Peyer's patch (tissue), 4 donors: ENCODE measurements around the gene CCDC14. TPM values are rescaled to one million over a fixed set of nuclear protein-coding genes. Genes with fewer than 3 reads are reported as not detected.
A peak's percentile ranks its signal among the peaks of the same experiment; 100 is the strongest.

Experiments used
- DNase-seq, 3 donors: peaks; one replicate each; pipeline ENCODE4 v3.0.0-alpha.2; 2017 to 2019
- H3K27ac ChIP-seq, 4 donors: fragments of 200-600 bp; sonication (generic); one replicate each; pipeline ENCODE4 v1.5.1; 2016 to 2019
- H3K27me3 ChIP-seq, 2 donors: fragments of 200-600 bp; sonication (generic); one replicate each; pipeline ENCODE4 v1.5.1; 2019
- H3K36me3 ChIP-seq, 3 donors: fragments of 200-600 bp; sonication (generic); one replicate each; pipeline ENCODE4 v1.5.1; 2016 to 2019
- H3K4me1 ChIP-seq, 4 donors: fragments of 200-600 bp; sonication (generic); one replicate each; pipeline ENCODE4 v1.5.1; 2016 to 2019
- H3K4me3 ChIP-seq, 4 donors: fragments of 200-600 bp; sonication (generic); 1 replicate in 3 of 4; 2 replicates in 1 of 4; pipeline ENCODE4 v1.5.1; 2016 to 2019; ENCODE audit warnings: mild to moderate bottlenecking in 1 of 4
- H3K9me3 ChIP-seq, 4 donors: fragments of 200-600 bp; sonication (generic); one replicate each; pipeline ENCODE4 v1.5.1; 2016 to 2019; ENCODE audit warnings: mild to moderate bottlenecking in 1 of 4
- POLR2A ChIP-seq, 2 donors: fragments of 450-650 bp; IDR thresholded peaks; one replicate each; pipeline ENCODE4 v1.5.1; 2017; ENCODE audit warnings: antibody characterized with exemption in 2 of 2, mild to moderate bottlenecking in 2 of 2, moderate library complexity in 2 of 2
- total RNA-seq, 4 donors: library from RNA; depleted of rRNA; stranded (reverse); fragments of >200 nt; gene quantifications; one replicate each; pipeline ENCODE4 v1.1.0, GENCODE V29; 2016
- TF ChIP-seq, protein P1 (sequence below), 6 experiments: fragments of 450-650 bp in 4 of 6; fragments of 200-600 bp in 2 of 6; sonication (generic) in 1 of 6; IDR thresholded peaks; one replicate each; pipeline ENCODE4 v1.5.1; 2017 to 2019; ENCODE audit warnings: antibody characterized with exemption in 6 of 6, mild to moderate bottlenecking in 3 of 6, moderate library complexity in 1 of 6

CCDC14 gene
- total RNA-seq, 4 donors from 2014 or later: 59.5 to 139 (median 80.6) TPM

- Histone ChIP-seq H3K27ac (no peak overlapping the region), H3K27me3 (no peaks in the 10 kb centered on the region), H3K36me3 (no peaks in the 10 kb centered on the region), H3K4me1 (peaks cover 0 to 7% (median 0%) of the 10 kb centered on the region in 4 donors), H3K4me3 (no peak overlapping the region), H3K9me3 (no peaks in the 10 kb centered on the region)
- TF ChIP-seq POLR2A (IDR thresholded peaks at IDR 0.05): no peak
- TF ChIP-seq, protein P1, sequence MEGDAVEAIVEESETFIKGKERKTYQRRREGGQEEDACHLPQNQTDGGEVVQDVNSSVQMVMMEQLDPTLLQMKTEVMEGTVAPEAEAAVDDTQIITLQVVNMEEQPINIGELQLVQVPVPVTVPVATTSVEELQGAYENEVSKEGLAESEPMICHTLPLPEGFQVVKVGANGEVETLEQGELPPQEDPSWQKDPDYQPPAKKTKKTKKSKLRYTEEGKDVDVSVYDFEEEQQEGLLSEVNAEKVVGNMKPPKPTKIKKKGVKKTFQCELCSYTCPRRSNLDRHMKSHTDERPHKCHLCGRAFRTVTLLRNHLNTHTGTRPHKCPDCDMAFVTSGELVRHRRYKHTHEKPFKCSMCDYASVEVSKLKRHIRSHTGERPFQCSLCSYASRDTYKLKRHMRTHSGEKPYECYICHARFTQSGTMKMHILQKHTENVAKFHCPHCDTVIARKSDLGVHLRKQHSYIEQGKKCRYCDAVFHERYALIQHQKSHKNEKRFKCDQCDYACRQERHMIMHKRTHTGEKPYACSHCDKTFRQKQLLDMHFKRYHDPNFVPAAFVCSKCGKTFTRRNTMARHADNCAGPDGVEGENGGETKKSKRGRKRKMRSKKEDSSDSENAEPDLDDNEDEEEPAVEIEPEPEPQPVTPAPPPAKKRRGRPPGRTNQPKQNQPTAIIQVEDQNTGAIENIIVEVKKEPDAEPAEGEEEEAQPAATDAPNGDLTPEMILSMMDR (IDR thresholded peaks at IDR 0.05): peak in 3 of 6 experiments; percentile 30 to 42 (median 36)
- no peak for DNase-seq
These were observed 79.9 kb downstream of the CCDC14 start for GRCh38 chr3:123880998-123881561.

DNA sequence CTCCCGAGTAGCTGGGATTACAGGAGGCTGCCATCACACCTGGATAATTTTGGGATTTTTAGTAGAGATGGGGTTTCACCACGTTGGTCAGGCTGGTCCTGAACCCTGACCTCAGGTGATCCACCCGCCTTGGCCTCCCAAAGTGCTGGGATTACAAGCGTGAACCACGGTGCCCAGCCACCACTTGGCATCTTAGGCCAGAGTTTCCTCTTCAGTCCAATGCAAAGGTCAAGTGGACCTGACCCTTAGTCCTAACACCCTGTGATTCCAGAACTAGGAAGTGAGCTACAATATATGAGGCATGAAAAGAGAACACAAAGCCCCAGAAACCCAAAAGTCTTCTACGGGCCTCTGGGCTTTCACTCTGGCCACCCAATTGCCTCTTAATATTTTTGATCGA is 82.2 kb downstream of the CCDC14 start:
- Histone ChIP-seq H3K27me3 (no peaks in the 10 kb centered on the region), H3K4me1 (peaks cover 0 to 4% (median 0%) of the 10 kb centered on the region in 4 donors), H3K27ac (no peak overlapping the region), H3K9me3 (no peaks in the 10 kb centered on the region), H3K36me3 (no peaks in the 10 kb centered on the region), H3K4me3 (no peak overlapping the region)
- no peak for DNase-seq
- TF ChIP-seq POLR2A (IDR thresholded peaks at IDR 0.05): no peak
- TF ChIP-seq, protein P1 (IDR thresholded peaks at IDR 0.05): no peak

DNA sequence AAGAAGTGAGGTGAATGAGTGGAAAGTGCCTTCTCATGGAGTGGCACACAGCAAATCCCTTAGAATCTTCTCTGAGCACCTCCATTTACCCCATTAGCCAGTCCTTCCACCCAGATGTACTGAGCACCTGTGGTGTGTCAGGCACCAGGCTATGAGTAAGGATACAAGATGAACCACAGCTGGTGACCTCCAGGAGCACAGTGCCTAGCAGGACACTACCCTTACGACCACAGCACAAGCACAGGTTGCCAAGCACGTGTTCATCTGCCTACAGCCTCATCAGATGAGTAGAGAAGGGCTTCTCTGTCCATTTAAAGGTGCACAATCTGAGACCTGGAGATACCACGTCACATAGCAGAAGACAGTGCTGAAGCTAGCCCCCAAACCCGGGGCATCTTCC is 83.1 kb downstream of the CCDC14 start:
- H3K27me3 ChIP-seq: no peaks in the 10 kb centered on the region
- no peaks in the 10 kb centered on the region for H3K36me3 ChIP-seq
- H3K4me1 ChIP-seq: no peaks in the 10 kb centered on the region
- H3K27ac ChIP-seq: no peak overlapping the region
- DNase-seq: no peak
- no peaks in the 10 kb centered on the region for H3K9me3 ChIP-seq
- TF ChIP-seq POLR2A (IDR thresholded peaks at IDR 0.05): no peak
- TF ChIP-seq, protein P1 (IDR thresholded peaks at IDR 0.05): no peak
- H3K4me3 ChIP-seq: no peak overlapping the region

GRCh38 chr3:123877466-123877865 is 83.6 kb downstream of the CCDC14 start:
- no peak for TF ChIP-seq POLR2A (IDR thresholded peaks at IDR 0.05)
- TF ChIP-seq, protein P1 (IDR thresholded peaks at IDR 0.05): no peak
- H3K27me3 ChIP-seq: no peaks in the 10 kb centered on the region
- no peaks in the 10 kb centered on the region for H3K36me3 ChIP-seq
- no peaks in the 10 kb centered on the region for H3K4me1 ChIP-seq
- no peak overlapping the region for H3K27ac ChIP-seq
- H3K4me3 ChIP-seq: no peak overlapping the region
- no peaks in the 10 kb centered on the region for H3K9me3 ChIP-seq
- DNase-seq: no peak

DNA sequence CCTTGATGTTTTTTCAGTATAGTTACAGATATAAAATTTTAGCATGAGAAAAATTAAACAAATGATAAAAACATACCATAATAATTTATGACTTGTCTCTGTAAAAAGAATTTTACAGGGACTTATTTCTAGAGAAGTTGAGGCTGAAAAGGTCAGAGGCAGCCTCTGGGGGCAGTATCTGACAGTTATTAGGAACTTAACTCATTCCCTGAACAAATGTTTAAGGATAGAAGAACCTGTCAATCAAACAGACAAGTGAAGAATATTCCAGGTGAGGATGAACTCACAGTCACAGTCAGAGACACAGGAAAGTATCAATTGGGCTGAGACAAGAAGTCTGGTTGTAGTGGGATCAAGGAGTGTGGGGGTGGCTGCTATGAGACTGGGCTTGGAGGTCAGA is 84.2 kb downstream of the CCDC14 start:
- H3K27me3 ChIP-seq: no peaks in the 10 kb centered on the region
- H3K4me3 ChIP-seq: no peak overlapping the region
- TF ChIP-seq, protein P1 (IDR thresholded peaks at IDR 0.05): peak in 1 of 6 experiments; percentile 17
- TF ChIP-seq POLR2A (IDR thresholded peaks at IDR 0.05): no peak
- DNase-seq: no peak
- no peaks in the 10 kb centered on the region for H3K4me1 ChIP-seq
- no peak overlapping the region for H3K27ac ChIP-seq
- H3K36me3 ChIP-seq: no peaks in the 10 kb centered on the region
- no peaks in the 10 kb centered on the region for H3K9me3 ChIP-seq

GRCh38 chr3:123872621-123873020 is 88.4 kb downstream of the CCDC14 start:
- TF ChIP-seq, protein P1 (IDR thresholded peaks at IDR 0.05): no peak
- TF ChIP-seq POLR2A (IDR thresholded peaks at IDR 0.05): no peak
- H3K4me1 ChIP-seq: no peaks in the 10 kb centered on the region
- H3K4me3 ChIP-seq: no peak overlapping the region
- no peaks in the 10 kb centered on the region for H3K36me3 ChIP-seq
- no peaks in the 10 kb centered on the region for H3K9me3 ChIP-seq
- H3K27me3 ChIP-seq: no peaks in the 10 kb centered on the region
- no peak overlapping the region for H3K27ac ChIP-seq
- no peak for DNase-seq
